GM18499 (cell line): Measurements from ENCODE around the gene ATOSA.

Source experiments
- ATAC-seq: cut with Tn5 transposase; IDR thresholded peaks from one replicate; pipeline ENCODE4 v1.9.1; 2021; ENCODE audit warnings: moderate number of reproducible peaks; ENCODE audit not compliant: insufficient read depth, unreplicated experiment

Gene ATOSA

DNA sequence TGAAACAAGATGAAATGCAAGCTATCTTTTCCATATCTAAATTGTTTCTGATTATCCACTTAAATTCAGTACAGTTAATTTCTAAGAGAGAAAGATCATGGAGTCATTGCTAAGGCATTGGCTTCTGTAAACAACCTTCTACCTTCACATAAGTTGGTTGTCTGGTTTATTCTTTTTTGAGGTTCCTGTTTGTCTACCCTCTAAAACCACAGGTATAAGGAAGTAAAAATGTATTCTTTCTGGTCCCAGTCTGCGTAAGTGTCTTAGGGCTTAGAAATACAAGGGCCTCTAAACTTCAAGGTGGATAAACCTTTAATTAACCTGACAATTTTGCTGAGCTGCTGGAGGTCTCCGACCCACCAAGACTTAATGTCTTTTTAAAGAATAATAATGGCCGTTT lies 3.6 kb upstream of the ATOSA start:
- no peak for ATAC-seq

DNA sequence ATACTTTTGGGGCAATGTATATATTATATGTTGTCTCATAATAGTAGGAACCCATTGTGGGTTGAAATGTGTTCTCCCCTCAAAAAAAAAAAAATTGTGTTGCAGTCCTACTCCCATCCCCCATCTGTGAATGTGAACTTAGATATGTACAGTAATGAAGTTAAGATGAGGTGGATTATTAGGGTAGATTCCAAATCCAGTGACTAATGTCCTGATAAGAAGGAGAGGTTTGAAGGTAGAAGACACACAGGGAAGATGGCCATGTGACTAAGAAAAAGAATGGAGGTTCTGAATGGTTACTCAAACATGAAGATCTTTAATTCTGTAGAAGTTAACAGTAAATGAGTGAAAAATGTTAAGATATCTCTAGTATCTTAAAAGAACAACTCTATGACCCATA lies 3.0 kb upstream of the ATOSA start:
- no peak for ATAC-seq

DNA sequence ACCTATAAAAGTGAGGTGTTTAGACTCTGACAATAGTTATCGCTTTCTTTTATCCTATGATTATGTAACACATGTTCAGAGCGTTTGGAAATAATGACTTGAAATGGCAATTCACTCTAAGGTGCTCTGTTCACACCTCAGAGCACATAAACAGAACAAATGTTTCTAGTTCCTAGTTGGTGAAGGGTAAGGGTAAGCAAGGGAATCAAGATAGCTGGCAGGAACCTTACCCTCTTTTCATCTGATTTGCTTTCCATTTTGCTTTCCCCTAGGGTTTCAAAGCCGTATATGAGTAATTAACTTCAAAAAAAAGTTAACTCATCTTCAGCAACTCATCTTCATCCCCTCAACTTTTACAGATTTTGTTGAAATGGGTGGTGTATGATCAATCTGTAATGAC lies 2.3 kb upstream of the ATOSA start:
- ATAC-seq = no peak

DNA sequence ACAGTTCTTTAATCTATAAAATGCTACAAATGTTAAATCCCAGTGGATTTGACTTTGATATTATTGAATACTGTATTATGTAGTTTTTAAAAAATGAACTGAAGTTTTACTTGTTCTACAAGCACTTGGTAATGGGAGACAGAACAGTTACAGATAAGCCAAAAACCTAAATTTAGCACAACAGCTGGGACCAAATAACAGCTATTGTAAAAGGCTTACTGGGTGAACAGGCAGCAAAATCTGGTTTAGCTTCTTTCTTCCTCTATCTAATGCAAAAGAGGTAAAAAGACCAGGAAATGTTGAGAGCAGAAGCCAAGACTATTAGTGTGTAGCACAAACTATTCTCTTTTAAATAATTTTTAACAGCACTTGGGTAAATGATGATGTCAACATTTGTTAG lies 1.6 kb upstream of the ATOSA start:
- ATAC-seq = no peak

DNA sequence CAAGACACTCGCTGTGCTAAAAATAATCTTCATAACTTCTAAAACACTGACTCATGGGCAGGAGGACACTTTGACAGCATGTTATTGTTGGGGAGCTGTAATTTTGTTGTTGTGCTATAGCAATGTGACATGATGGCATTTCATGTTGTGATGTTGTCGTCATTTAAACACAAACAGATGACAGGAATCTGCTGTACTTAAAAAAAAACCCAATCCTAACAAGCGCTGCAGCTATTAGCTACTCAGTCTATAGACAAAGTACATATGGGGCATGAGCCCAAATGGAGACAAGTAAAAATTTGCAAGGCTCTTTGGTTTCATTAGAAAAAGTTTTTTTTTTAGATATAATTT lies 828 bp upstream of the ATOSA start:
- no peak for ATAC-seq

DNA sequence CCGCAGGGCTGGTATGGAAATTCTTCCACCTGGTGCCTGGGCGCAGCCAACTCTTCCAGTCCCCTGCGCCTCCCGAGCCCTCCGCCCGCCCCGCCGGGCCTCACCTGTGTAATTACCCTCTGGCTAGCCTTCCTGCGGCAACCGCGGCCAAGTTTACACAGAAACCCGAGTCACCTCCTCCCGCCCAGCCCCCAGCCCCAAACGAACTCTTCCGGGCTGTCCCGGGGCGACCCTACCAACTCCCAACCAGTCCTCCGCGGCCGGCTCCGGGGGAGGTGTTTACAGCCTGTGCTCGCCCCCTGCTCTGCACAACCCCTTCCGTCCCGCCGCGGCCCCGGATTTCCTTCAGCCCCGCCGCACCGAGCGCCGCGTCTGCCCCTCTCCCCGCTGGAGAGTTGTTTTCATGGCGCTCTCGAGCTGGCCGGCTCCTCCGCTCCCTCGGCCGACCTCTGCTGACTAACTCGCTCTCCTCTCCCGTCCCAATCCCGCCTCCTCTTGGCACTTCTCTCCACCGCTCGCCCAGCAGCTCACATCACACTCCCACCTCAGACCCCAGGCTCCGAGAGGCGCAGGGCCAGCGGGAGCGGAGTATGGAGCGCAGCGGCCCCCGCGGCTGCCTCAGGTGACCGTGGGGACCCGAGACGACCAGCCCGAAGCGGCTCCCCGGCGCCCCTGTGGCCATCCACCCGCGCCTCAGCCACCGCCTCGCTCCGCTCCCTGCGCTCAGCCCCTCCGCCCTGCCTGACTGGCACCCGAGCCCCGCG lies 538 bp downstream of the ATOSA start:
- ATAC-seq = peak; percentile 0

DNA sequence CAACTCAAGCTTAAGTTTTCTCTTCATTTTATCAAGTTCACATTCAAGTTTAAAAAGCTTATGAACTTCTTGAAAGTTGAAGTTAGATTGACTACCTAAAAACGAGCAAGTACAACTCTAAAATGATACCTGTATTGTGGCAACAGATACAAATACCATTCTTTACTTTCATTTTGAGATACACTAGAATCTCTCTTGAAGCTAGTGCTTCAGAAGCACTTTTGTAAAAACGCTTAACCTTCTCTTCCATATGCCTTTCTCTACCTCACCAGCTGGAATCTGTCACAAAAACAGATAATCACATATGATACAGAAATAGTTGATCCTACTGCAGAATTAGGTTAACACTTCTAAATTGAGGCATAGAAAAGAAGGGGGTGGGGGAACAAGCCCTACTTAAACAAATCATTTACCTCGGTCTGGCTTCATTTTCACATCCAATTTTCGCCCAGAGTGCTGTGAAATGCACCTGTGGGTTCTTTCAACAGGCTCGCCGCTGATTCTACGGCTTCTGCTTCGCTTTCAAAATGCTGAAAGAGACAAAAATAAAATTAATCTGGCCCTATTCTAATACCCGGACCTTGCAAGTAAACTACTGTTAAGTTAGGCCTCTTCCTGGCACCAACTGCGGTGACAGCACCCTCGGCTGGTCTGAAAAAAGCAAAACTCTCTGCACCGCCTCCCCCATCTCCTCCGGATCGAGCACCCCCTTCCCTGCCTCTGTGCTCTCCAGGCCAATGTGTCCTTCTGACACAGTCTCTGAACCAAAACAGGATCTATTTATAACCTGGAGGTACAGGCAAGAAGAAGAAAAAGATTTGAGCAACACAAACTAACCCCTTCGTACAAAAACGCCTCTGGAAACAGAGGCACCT lies 1.4 kb downstream of the ATOSA start:
- no peak for ATAC-seq

DNA sequence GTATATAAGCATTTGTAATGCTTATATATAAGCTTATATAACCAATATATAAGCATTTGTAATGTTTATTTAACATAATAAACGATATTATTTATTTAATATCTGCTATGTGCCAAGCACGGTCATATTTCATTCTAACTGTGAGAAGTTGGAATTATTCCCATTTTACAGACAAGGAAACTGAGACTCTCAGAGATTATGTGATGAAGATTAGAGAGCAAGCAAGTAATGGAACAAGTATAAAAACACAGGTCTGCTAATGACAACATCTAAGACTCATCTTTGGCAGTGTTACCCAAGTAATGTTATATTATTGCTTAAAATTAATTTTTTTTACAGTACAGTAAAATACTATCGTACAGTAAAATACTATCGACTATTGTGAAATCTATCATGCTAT lies 4.4 kb downstream of the ATOSA start:
- no peak for ATAC-seq

DNA sequence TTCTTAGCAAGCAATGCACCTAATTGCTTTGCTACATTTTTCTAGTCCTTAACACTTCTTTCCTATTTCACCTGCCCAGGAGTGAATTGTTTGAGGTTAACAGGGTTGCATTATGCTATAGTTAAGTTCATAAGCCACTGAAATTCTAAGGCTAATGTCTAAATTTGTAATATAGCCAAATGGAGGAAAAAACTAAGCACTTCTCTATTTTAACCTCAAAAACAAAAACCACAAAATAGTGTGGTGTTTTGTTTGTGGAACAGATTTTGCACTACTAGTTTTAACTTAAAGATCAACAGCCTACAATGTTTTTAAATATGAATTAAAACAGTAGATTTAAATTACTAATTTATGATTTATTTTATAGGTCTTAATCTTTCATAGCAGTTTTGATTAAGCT lies 5.5 kb downstream of the ATOSA start:
- ATAC-seq = no peak

DNA sequence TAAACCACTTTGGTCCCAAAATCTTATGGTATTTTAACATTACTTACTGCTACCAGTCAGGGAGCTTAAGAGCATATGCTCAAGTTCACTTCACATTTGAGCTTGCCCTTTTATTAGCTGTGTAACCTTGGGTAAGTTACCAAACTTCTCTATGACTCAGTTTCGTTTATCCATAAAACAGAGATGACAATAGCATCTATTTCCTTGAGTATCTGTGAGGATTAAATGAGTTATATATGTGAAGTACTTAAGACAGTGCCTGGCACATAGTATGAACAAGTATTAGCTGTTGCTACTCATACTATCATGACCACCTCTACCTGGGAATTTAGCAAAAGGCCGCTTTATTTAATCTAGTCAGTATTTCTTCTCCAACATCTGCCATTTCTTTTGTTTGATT lies 5.9 kb downstream of the ATOSA start:
- no peak for ATAC-seq

DNA sequence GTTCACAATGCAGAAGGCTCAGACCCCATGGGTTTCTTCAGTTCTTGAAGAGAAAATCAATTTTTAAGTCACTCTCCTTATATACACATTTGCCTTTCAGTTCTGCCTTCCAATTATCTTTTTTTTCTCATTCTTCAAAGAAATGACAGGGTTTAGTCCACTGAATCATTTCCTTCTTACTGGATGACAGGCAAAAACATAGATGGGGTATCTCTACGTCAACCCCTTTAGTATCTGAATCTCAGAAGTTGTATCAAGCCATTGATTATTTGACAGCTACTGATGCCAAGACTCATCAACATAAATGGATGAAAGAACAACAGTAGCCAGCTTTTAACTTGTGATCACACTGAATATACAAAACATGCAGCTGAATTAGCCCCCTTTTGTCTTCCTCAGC lies 6.5 kb downstream of the ATOSA start:
- no peak for ATAC-seq

DNA sequence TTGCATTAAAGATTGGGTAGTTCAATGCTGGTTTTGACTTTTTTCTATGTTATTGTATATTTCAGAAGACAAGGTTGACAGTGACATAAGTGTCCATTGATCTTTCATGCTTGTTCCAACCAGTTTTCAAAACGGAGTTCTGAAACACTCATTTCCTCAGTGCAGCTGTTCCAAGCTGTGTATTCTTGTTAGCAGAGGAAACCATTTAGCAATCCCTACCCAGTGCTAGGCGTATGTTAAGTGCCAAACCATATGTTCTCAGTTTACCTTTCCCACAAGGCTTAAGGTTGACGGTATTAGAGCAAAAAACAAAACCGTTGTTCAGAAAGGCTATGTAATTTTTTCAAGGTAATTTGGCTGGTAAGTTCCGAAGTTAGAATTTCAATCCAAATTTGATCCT lies 9.1 kb downstream of the ATOSA start:
- no peak for ATAC-seq

DNA sequence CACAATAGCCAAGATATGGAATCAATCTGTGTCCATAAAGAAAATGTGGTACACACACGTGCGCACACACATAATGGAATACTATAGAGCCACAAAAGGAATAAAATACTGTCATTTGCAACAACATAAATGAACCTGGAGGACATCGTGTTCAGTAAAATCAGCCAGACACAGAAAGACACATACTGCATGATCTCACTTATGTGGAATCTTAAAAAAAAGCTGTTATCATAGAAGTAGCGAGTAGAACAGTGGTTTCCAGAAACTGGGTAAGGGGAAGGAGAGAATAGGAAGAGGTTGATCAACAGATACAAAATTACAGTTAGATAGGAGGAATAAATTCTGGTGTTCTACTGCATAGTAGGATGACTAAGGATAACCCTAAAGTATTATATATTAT lies 11.1 kb downstream of the ATOSA start:
- ATAC-seq = no peak

DNA sequence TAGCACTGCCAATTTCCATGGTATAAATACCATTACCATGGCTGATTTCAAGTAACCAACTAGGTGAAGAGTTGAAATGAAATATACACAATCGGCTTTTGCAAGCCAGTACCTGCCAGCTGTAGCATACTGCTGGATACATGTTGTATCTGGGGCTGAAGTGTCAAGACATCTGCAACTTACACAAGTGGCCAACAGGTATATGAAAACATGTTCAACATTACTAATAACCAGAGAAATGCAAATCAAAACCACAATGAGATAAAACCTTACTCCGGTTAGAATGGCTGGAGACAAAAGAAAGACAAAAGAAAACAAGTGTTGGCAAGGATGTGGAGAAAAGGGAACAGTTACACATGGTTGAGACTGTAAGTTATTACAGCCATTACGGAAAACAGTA lies 11.6 kb downstream of the ATOSA start:
- peak; percentile 80 for ATAC-seq

DNA sequence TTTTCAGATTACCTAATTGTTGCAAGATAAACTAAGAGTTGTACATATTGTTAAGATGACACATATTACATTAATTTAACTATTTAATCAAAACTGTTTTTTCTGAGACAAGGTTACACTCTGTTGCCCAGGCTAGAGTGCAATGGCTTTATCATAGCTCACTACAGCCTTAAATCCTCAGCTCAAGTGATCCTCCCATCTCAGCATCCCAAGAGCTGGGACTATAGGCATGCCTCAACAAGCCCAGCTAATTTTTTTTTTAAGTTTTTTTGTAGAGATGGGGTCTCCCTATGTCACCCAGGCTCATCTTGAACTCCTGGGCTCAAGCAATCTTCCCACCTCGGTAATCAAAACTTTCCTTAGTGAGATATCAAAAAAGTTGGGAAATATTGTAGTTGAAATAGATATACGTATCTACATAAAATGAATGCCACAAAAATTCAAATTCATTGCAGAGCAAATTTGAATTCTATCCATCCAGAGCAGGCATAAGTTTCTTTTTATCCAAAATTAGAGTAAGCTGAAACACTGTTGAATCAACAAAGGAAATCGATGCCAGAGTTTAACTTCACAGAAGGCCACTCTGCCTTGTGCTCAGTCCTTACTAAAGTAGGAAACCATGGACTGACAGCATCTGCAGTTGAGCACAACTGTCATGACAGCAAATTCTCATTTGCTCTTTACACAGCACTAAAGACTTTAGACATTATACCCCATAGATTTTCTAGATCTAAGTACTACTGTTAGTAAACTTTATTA lies 15.5 kb downstream of the ATOSA start:
- ATAC-seq = no peak

DNA sequence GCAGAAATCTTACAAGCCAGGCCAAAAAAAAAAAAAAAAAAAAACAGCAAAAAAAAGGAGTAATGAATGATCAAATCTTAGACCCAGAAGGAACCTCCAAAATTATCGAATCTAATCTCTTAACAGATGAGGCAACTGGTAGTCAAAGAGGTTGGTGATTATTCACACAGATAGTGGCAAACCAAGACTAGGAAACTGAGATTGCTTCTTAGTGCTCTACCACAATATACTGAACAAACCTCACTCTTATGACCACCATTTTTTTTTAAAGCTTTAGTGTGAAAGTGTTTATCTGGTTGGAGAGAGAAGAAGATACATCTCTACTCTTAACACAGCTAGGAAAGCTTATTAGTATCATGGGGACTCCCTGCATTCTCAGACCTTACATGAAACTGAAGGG lies 17.3 kb downstream of the ATOSA start:
- no peak for ATAC-seq

DNA sequence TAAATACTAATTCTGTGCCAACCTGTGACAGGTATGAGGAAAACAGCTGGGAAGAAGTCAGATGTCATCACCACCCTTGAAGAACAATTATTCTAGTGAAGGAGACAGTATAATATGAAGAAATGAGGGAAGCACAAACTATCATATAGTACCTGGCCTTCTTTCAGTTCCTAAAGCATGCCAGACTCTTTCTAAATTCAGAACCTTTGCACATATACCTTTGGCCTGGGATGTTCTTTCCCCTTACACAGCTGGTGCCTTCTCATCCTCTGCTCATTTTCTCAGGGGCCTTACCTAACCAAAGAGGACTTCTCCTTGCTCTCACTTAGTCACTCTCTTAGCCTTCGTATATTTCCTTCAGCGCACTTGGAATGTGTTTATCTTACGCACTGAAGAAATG lies 19.0 kb downstream of the ATOSA start:
- ATAC-seq = no peak

DNA sequence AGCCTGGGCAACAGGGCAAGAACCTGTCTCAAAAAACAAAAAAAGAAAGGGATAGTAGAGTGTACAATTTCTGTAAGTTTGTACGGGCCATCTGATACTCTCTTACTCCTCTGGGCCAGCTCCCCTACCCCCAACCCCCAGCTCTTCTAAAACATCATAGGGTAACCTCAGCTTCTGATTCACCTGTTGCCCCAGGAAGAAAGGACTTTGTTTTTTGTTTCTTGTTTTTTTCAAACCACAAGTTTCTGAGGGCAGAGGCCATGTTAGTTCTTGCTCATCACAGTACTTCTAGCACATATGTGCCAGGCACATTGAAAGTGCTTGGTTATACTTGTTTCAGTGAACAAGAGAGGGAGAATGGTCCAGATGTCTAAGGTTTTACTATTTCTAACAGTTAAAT lies 20.2 kb downstream of the ATOSA start:
- peak; percentile 79 for ATAC-seq

DNA sequence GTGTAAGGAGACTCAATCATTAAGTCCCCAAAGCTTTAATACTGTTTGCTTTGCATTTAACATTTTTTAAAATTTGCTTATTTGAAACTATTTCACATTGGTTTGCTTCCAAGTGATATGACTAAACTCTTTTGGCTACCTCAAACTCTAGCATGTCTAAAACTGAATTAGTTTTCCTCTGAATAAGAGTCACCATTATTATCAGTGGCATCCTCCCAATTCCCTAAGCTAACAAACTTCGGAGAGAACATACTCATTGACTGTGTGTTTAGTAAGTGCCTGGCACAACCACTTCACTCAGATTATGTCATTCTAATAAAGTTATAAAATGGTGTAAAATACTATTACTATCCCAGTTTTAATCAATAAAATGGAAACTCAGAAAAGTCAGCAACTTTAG lies 21.9 kb downstream of the ATOSA start:
- no peak for ATAC-seq

DNA sequence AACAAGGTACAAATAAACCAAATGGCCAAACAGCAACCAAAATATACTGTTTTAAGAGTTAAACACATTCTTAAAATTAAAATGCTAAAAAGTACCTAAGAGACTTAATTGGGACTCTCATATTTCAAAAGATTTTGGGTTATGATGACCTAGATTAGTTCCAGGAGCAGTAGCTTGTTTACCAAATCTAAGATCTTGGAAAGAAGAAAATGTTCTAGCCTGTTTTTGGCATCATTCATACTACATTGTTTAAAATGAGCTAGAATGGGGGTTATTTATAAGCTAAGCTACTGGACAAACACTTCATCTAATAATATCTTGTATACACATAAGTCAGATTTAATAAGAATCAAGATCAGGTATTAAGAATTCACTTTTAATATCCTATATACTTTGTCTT lies 22.8 kb downstream of the ATOSA start:
- no peak for ATAC-seq

DNA sequence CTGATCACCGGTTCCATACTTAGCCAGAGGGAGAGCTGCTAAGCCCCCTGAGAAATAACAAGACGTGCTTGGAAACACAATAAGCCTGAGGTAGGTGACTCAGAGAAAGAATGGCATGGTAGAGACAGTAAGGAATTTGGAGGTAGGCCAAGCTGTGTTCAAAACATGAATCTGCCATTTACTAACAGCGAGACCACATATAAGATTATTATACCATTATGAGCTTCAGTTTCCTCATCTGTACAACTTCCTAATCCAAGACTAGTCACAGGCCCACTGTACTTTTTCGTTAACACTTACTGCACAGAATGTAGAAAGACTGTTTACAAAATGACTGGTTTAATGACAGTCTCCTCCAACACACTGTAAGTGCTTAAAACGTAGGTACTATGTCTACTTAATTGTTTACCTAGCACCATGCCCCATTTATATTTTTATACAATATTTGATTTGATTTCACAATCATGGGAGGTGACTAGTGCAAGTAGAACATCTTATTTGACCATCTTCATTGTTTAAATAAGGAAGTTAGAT lies 25.7 kb downstream of the ATOSA start:
- ATAC-seq = no peak
